AG04449 (cell line): ENCODE results near the gene TNFSF18.
"Not testable (repeated sequence)": the region's sequence is repeated elsewhere in the genome, so short reads cannot be mapped to it uniquely, and the experiment has no call there.

ENCODE experiments used
- CTCF ChIA-PET: fragments of 350-600 bp; formaldehyde crosslinking; extraction: SDS; loops from one replicate; lab custom pipeline; 2021; ENCODE audit warnings: antibody characterized with exemption; lab: Yijun Ruan, JAX
- POLR2A ChIA-PET: fragments of 400-600, 350-600 bp; formaldehyde crosslinking; extraction: SDS; loops from one replicate; lab custom pipeline; 2020; ENCODE audit warnings: antibody characterized with exemption, inconsistent platforms; lab: Yijun Ruan, JAX
- DNase-seq: peaks from one replicate; pipeline ENCODE4 v3.0.0-alpha.2; 2010; ENCODE audit warnings: low read depth, low spot score
- H3K4me3 ChIP-seq: 2 replicates; pipeline ENCODE4 v1.5.1; 2011; ENCODE audit warnings: low read depth, mild to moderate bottlenecking, control low read depth, low read length
- CTCF ChIP-seq: IDR thresholded peaks from one replicate; pipeline ENCODE4 v1.5.1; 2011; ENCODE audit warnings: mild to moderate bottlenecking, moderate library complexity, low read length, control low read depth, inconsistent platforms; ENCODE audit not compliant: insufficient read depth; ENCODE audit errors: missing control alignments

Gene TNFSF18

GRCh38 chr1:173093691-173094445 is 43.1 kb upstream of the TNFSF18 start:
- no peak for DNase-seq
- ChIA-PET CTCF (no interaction called here), POLR2A (interaction anchor here (1.1 kb wide), 1 partner anchor 29 kb away, joined by 3 read pairs; no protein-coding TSS in a partner anchor)
- no peak overlapping the region for H3K4me3 ChIP-seq
- TF ChIP-seq CTCF, result no peak

GRCh38 chr1:173084292-173084691 is 33.6 kb upstream of the TNFSF18 start:
- ChIA-PET CTCF (no interaction called here), POLR2A (no interaction called here)
- H3K4me3 ChIP-seq, result no peak overlapping the region
- DNase-seq, result no peak
- TF ChIP-seq CTCF, result no peak

- ChIA-PET CTCF (no interaction called here), POLR2A (no interaction called here)
- no peak overlapping the region for H3K4me3 ChIP-seq
- no peak for TF ChIP-seq CTCF
- no peak for DNase-seq
These were observed 32.2 kb upstream of the TNFSF18 start for GRCh38 chr1:173082913-173083312.

GRCh38 chr1:173074217-173074616 is 23.5 kb upstream of the TNFSF18 start:
- H3K4me3 ChIP-seq, POLR2A ChIA-PET, DNase-seq, CTCF ChIA-PET: not testable (repeated sequence)

GRCh38 chr1:173064011-173064410 is 13.3 kb upstream of the TNFSF18 start:
- CTCF ChIA-PET, result interaction anchor here (1.8 kb wide), 1 partner anchor 15 kb away, joined by 5 read pairs; no protein-coding TSS in a partner anchor
- POLR2A ChIA-PET, result no interaction called here
- no peak for DNase-seq
- TF ChIP-seq CTCF, result no peak
- H3K4me3 ChIP-seq, result no peak overlapping the region

GRCh38 chr1:173063171-173063570 is 12.4 kb upstream of the TNFSF18 start:
- TF ChIP-seq CTCF, result no peak
- H3K4me3 ChIP-seq, result no peak overlapping the region
- DNase-seq, result no peak
- ChIA-PET POLR2A (no interaction called here), CTCF (no interaction called here)
